Lung (tissue), 12 donors: ENCODE results near the gene GADD45B. TPM values are rescaled to one million over a fixed set of nuclear protein-coding genes. Genes with fewer than 3 reads are reported as not detected.
A peak's percentile ranks its signal among the peaks of the same experiment; 100 is the strongest.
"Not testable (repeated sequence)": the region's sequence is repeated elsewhere in the genome, so short reads cannot be mapped to it uniquely, and the experiment has no call there.

Source experiments
- ATAC-seq: fragments of 200-7000 bp; cut with Tn5 transposase; one replicate; pipeline ENCODE4 v1.9.1; 2020; ENCODE audit warnings: moderate number of reproducible peaks; ENCODE audit not compliant: insufficient read depth, low FRiP score
- DNase-seq, 3 donors: peaks; one replicate each; pipeline ENCODE4 v3.0.0-alpha.2; 2013 to 2017
- H3K27ac ChIP-seq, 2 donors: one replicate each; pipeline ENCODE4 v1.5.1; 2013; ENCODE audit warnings: mild to moderate bottlenecking in 2 of 2, moderate library complexity in 2 of 2, control low read depth in 1 of 2, inconsistent platforms in 1 of 2, low read depth in 1 of 2, low read length in 1 of 2
- H3K27me3 ChIP-seq, 3 donors: one replicate each; pipeline ENCODE4 v1.5.1; 2013; ENCODE audit warnings: low read length in 2 of 3; ENCODE audit not compliant: control insufficient read depth in 3 of 3, insufficient read depth in 3 of 3
- H3K36me3 ChIP-seq, 4 donors: one replicate each; pipeline ENCODE4 v1.5.1; 2013; ENCODE audit warnings: low read length in 4 of 4, mild to moderate bottlenecking in 1 of 4, moderate library complexity in 1 of 4; ENCODE audit not compliant: control insufficient read depth in 4 of 4, insufficient read depth in 4 of 4
- H3K4me1 ChIP-seq, 5 donors: one replicate each; pipeline ENCODE4 v1.5.1; 2013; ENCODE audit warnings: low read length in 5 of 5, mild to moderate bottlenecking in 2 of 5, moderate library complexity in 1 of 5; ENCODE audit not compliant: control insufficient read depth in 5 of 5, insufficient read depth in 5 of 5
- H3K4me3 ChIP-seq: one replicate; pipeline ENCODE4 v1.5.1; 2013; ENCODE audit warnings: mild to moderate bottlenecking, control low read depth, moderate library complexity
- H3K9ac ChIP-seq, 2 donors: one replicate each; pipeline ENCODE4 v1.5.1; 2013; ENCODE audit warnings: low read length in 2 of 2, control low read depth in 1 of 2; ENCODE audit not compliant: insufficient read depth in 1 of 2
- H3K9me3 ChIP-seq, 4 donors: one replicate each; pipeline ENCODE4 v1.5.1; 2013; ENCODE audit warnings: low read length in 3 of 4, mild to moderate bottlenecking in 1 of 4, moderate library complexity in 1 of 4; ENCODE audit not compliant: control insufficient read depth in 4 of 4, insufficient read depth in 3 of 4
- CTCF ChIP-seq: IDR thresholded peaks from 2 replicates; pipeline ENCODE4 v1.5.1; 2012; ENCODE audit warnings: mild to moderate bottlenecking; ENCODE audit errors: control extremely low read depth, extremely low read depth
- WGBS, 2 donors: extraction: QIAGEN DNeasy Blood & Tissue Kit; methylation state at CpG; one replicate each; pipeline ENCODE4 v1.1.7; 2013; 5-methylcytosine and 5-hydroxymethylcytosine counted together
- polyA plus RNA-seq, 2 donors: library from polyadenylated mRNA; stranded (reverse); fragments of 200-250 nt; gene quantifications; one replicate each; pipeline ENCODE4 v1.2.1, GENCODE V29; 2013
- total RNA-seq, 2 donors: library from RNA; depleted of rRNA in 1 of 2; stranded (reverse); fragments of >200 nt in 1 of 2; gene quantifications; one replicate each; pipeline ENCODE4 v1.2.1, GENCODE V29; 2014 to 2021
- donor health status: control.
- donor health status: control.
- donor health status: Bipolar disorder and iron deficiency.
- donor health status: healthy.
- donor health status: DM: yes; HTN: yes; CAD: no.

Gene GADD45B
- total and polyA plus RNA-seq, 4 donors: 81.0 to 405 (median 92.6) TPM

- peak overlapping the region in 1 of 2 donors; percentile 71 for H3K27ac ChIP-seq
- H3K4me3 ChIP-seq: no peak overlapping the region
- TF ChIP-seq CTCF: no peak
- H3K9ac ChIP-seq: no peak overlapping the region
- H3K4me1 ChIP-seq: peaks cover 0 to 29% (median 20%) of the 10 kb centered on the region in 5 donors
- DNase-seq (no peak), ATAC-seq (no peak)
- no peaks in the 10 kb centered on the region for H3K36me3 ChIP-seq
- peaks cover 0 to 12% (median 5%) of the 10 kb centered on the region in 3 donors for H3K27me3 ChIP-seq
- 63 to 66% methylated on average over 7 of the region's 7 CpGs for WGBS, 2 donors
- peaks cover 0 to 2% (median 0%) of the 10 kb centered on the region in 4 donors for H3K9me3 ChIP-seq
Measured at GRCh38 chr19:2490659-2491058, 14.7 kb downstream of the GADD45B start.

GRCh38 chr19:2491130-2491801 is 15.3 kb downstream of the GADD45B start:
- Histone ChIP-seq H3K36me3 (no peaks in the 10 kb centered on the region), H3K9me3 (peaks cover 0 to 2% (median 0%) of the 10 kb centered on the region in 4 donors), H3K4me1 (peaks cover 0 to 34% (median 20%) of the 10 kb centered on the region in 5 donors), H3K4me3 (no peak overlapping the region), H3K9ac (no peak overlapping the region), H3K27ac (peak overlapping the region in 1 of 2 donors; percentile 71), H3K27me3 (peaks cover 0 to 12% (median 5%) of the 10 kb centered on the region in 3 donors)
- no peak for TF ChIP-seq CTCF
- DNase-seq (no peak), ATAC-seq (peak; percentile 29)
- 25 to 30% methylated on average over 23 of the region's 23 CpGs for WGBS, 2 donors

DNA sequence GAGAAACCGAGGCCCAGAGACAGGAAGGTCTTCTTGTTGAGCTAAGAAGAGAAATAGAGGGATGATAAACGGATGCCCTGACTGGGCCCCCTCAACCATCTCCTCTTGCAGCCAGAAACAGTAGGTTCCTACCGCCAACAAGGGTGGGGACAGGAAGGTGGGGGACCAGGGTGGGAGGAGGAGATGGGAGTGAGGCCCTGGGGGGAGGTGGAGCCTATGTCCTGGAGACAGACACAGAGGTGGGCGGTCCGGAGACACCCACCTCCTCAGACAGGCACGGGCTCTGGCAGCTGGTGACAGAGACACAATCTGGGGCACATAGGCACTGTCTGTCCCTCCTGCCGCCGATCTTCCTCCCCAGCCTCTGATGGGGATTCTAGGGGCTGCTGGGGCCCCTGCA is 16.9 kb downstream of the GADD45B start:
- no peak for TF ChIP-seq CTCF
- H3K4me3 ChIP-seq: no peak overlapping the region
- H3K27me3 ChIP-seq: peaks cover 0 to 9% (median 5%) of the 10 kb centered on the region in 3 donors
- no peak overlapping the region for H3K27ac ChIP-seq
- H3K4me1 ChIP-seq: peaks cover 0 to 36% (median 20%) of the 10 kb centered on the region in 5 donors
- no peaks in the 10 kb centered on the region for H3K36me3 ChIP-seq
- no peak for ATAC-seq
- H3K9me3 ChIP-seq: peaks cover 0 to 2% (median 0%) of the 10 kb centered on the region in 4 donors
- WGBS, 2 donors: 59 to 68% methylated on average over 8 of the region's 8 CpGs
- H3K9ac ChIP-seq: no peak overlapping the region
- no peak for DNase-seq

- 86 to 89% methylated on average over 14 of the region's 14 CpGs for WGBS, 2 donors
- ATAC-seq, H3K36me3 ChIP-seq, H3K27ac ChIP-seq, DNase-seq, H3K9me3 ChIP-seq, H3K27me3 ChIP-seq, H3K9ac ChIP-seq, H3K4me3 ChIP-seq: not testable (repeated sequence)
- peaks cover 0 to 34% (median 18%) of the 10 kb centered on the region in 5 donors for H3K4me1 ChIP-seq
Measured at GRCh38 chr19:2493448-2493847, 17.5 kb downstream of the GADD45B start.
